HUES64 (cell line): Measurements from ENCODE around the gene SMARCA4.
"Not testable (repeated sequence)": the region's sequence is repeated elsewhere in the genome, so short reads cannot be mapped to it uniquely, and the experiment has no call there.

Experiments used
- H3K27ac ChIP-seq: 2 replicates; pipeline ENCODE4 v1.7.0; 2013; ENCODE audit warnings: low read depth, low read length, inconsistent platforms
- H3K27me3 ChIP-seq: 2 replicates; pipeline ENCODE4 v1.6.1; 2013; ENCODE audit warnings: mild to moderate bottlenecking, low read length; ENCODE audit not compliant: insufficient read depth
- H3K36me3 ChIP-seq: 2 replicates; pipeline ENCODE4 v1.6.1; 2013; ENCODE audit warnings: mild to moderate bottlenecking, low read length; ENCODE audit not compliant: insufficient read depth
- H3K4me1 ChIP-seq: 2 replicates; pipeline ENCODE4 v1.6.1; 2013; ENCODE audit warnings: mild to moderate bottlenecking, low read length, moderate library complexity; ENCODE audit not compliant: insufficient read depth
- H3K4me3 ChIP-seq: 2 replicates; pipeline ENCODE4 v1.5.1; 2013; ENCODE audit warnings: mild to moderate bottlenecking, low read length, moderate library complexity
- H3K9ac ChIP-seq: 2 replicates; pipeline ENCODE4 v1.6.1; 2013; ENCODE audit warnings: mild to moderate bottlenecking, low read depth, low read length
- H3K9me3 ChIP-seq: 2 replicates; pipeline ENCODE4 v1.6.1; 2013; ENCODE audit warnings: low read depth, low read length; ENCODE audit not compliant: insufficient read depth
- WGBS: fragments of 150-250, 120-280 bp; methylation state at CpG from one replicate; pipeline ENCODE4 v1.1.7; 2013; ENCODE audit warnings: missing lambda C conversion rate; 5-methylcytosine and 5-hydroxymethylcytosine counted together

The SMARCA4 gene

DNA sequence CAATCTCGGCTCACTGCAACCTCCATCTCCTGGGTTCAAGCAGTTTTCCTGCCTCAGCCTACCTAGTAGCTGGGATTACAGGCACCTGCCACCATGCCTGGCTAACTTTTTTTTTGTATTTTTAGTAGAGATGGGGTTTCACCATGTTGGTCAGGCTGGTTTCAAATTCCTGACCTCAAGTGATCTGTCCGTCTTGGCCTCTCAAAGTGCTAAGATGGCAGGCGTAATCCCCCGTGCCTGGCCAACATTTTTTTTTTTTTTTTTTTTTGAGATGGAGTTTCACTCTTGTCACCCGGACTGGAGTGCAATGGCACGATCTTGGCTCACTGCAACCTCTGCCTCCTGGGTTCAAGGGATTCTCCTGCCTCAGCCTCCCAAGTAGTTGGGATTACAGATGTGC is 31.3 kb downstream of the SMARCA4 start:
- H3K36me3 ChIP-seq = peaks cover 87% of the 10 kb centered on the region
- H3K9me3 ChIP-seq, H3K27ac ChIP-seq, H3K4me3 ChIP-seq, H3K4me1 ChIP-seq, H3K27me3 ChIP-seq, H3K9ac ChIP-seq: not testable (repeated sequence)
- 95% methylated on average over 6 of the region's 6 CpGs for WGBS

DNA sequence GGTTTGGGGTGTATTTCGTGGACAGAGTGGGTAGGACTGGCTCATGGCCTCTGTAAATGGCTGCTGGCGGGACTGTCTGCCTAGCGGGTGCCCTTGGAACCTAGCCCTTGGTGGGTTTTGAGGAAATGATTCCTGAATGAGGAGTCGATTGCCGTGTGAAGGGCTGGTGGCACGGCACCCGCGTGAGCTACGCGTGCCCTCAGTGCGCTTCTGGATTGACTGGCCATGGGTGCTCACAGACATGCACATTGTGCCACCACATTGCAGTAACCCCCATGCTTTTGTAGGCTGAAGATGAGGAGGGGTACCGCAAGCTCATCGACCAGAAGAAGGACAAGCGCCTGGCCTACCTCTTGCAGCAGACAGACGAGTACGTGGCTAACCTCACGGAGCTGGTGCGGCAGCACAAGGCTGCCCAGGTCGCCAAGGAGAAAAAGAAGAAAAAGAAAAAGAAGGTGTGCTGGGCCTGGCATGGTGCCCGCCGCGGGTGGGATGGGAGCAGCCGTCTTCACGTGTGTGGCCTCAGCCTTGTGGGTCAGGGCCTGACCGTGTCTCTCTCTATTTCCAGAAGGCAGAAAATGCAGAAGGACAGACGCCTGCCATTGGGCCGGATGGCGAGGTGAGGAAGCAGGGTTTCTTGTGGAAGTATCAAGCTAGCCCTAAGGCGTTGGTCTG is 35.2 kb downstream of the SMARCA4 start:
- no peak overlapping the region for H3K4me3 ChIP-seq
- H3K9me3 ChIP-seq = no peaks in the 10 kb centered on the region
- H3K4me1 ChIP-seq = no peaks in the 10 kb centered on the region
- no peak overlapping the region for H3K27ac ChIP-seq
- WGBS = 95% methylated on average over 29 of the region's 29 CpGs
- no peaks in the 10 kb centered on the region for H3K27me3 ChIP-seq
- peaks cover 88% of the 10 kb centered on the region for H3K36me3 ChIP-seq
- H3K9ac ChIP-seq = no peak overlapping the region

DNA sequence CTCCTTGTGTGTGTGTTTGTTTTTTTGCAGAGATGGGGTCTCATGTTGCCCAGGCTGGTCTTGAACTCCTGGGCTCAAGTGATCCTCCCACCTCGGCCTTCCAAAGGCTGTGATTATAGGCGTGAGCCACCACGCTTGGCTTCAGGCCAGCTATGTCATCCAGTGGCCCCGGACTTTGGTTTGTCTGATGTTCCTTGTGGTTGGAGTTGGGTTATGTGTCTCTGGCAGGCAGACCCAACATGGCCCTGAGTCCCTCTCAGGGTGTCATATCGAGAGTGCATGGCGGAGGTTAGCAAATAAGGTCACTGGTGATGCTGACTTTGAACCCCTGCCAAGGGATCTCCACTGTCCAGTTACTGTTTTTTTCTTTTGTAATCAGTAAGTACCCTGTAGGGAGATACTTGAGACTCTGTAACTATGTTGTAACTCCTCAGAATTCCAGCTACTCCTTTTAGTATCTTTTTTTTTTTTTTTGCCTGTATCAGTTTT is 37.3 kb downstream of the SMARCA4 start:
- Histone ChIP-seq H3K9me3 (no peaks in the 10 kb centered on the region), H3K4me3 (no peak overlapping the region), H3K27me3 (no peaks in the 10 kb centered on the region), H3K36me3 (peaks cover 94% of the 10 kb centered on the region), H3K27ac (no peak overlapping the region), H3K4me1 (no peaks in the 10 kb centered on the region), H3K9ac (no peak overlapping the region)
- WGBS = 96% methylated on average over 6 of the region's 6 CpGs

DNA sequence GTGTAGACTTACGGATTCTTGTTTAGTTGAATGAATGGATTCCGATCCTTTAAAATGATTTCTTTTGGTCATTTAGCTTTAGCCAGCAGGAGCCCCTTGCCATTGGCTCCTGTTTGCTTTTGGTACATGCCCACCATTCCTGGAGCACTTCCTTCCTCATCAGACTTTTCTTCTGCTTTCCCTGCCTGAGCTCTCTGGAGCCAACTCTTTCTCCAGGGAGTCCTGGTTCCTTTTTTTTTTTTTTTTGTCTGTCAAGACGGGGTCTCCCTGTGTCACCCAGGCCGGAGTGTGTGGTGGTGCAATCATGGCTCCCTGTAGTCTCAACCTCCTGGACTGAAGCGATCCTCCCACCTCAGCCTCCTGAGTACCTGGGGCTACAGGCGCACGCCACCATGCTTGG is 37.8 kb downstream of the SMARCA4 start:
- Histone ChIP-seq H3K9ac (no peak overlapping the region), H3K27ac (no peak overlapping the region), H3K4me1 (no peaks in the 10 kb centered on the region), H3K9me3 (no peaks in the 10 kb centered on the region), H3K27me3 (no peaks in the 10 kb centered on the region), H3K4me3 (no peak overlapping the region), H3K36me3 (peaks cover 95% of the 10 kb centered on the region)
- 96% methylated on average over 7 of the region's 7 CpGs for WGBS

DNA sequence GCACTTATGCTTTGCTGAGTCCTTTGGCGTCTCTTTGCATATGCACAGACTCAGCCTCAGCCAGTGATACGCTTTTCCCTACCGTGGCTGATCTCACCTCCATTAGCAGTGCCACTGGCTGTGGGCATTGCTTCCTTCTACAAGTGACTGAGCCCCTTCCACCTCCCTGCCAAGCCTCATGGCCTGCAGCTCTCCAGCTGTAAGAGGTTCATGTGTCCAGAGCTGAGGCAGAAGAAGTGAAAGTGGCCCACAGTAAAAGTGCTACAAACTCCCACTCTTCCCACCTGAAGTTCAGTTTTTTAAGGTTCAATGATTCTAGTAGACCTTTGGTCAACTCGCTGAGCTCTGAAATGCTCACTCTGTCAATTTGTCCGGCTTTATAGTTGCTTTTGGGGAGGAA is 44.7 kb downstream of the SMARCA4 start:
- Histone ChIP-seq H3K9me3 (no peaks in the 10 kb centered on the region), H3K9ac (no peak overlapping the region), H3K27me3 (no peaks in the 10 kb centered on the region), H3K4me3 (no peak overlapping the region), H3K4me1 (no peaks in the 10 kb centered on the region), H3K27ac (no peak overlapping the region), H3K36me3 (peaks cover 91% of the 10 kb centered on the region)
- WGBS = 83% methylated on average over 5 of the region's 5 CpGs

DNA sequence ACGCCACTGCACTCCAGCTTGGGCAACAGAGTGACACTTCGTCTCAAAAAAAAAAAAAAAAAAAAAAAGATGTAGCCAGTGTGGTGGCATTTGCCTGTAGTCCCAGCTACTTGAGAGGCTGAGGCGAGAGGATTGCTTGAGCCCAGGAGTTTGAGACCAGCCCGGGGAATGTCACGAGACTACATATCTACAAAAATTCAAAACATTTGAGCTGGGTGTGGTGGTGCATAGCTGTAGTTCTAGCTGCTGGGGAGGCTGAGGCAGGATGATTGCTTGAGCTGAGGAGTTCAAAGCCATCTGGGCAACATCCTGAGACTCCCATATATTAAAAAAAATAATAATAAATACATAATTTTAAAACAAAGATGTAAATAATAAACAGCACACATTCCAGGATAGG is 46.6 kb downstream of the SMARCA4 start:
- over 99% methylated on average over 5 of the region's 5 CpGs for WGBS
- H3K9ac ChIP-seq = no peak overlapping the region
- H3K9me3 ChIP-seq = no peaks in the 10 kb centered on the region
- no peaks in the 10 kb centered on the region for H3K27me3 ChIP-seq
- H3K27ac ChIP-seq = no peak overlapping the region
- H3K4me1 ChIP-seq = no peaks in the 10 kb centered on the region
- H3K36me3 ChIP-seq = peaks cover 92% of the 10 kb centered on the region
- no peak overlapping the region for H3K4me3 ChIP-seq

DNA sequence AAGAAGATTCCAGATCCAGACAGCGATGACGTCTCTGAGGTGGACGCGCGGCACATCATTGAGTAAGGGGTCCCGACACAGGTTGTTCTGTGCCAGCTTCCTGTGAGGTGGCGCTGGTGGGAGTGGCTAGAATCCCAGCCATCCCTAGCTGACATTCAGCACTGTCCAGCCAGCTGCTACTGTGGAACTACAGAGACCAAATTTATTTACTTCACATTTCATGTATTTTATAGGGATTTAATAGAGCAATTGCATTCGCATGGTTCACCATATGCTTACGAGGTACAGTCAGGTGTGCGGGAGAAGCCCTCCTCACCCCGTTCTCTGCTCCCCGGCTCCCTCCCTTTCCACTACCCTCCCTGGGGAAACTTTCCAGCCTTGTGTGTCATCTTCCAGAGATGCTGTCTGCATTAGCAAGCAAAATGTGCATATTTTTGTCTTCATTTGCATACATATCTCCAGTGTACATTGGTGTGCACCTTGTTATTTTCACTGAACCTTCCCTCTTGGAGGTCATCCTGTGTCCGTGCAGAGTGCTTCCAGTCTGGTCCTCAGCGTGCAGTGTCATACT is 47.2 kb downstream of the SMARCA4 start:
- H3K9me3 ChIP-seq = no peaks in the 10 kb centered on the region
- no peaks in the 10 kb centered on the region for H3K27me3 ChIP-seq
- no peak overlapping the region for H3K9ac ChIP-seq
- peaks cover 92% of the 10 kb centered on the region for H3K36me3 ChIP-seq
- no peak overlapping the region for H3K4me3 ChIP-seq
- no peak overlapping the region for H3K27ac ChIP-seq
- no peaks in the 10 kb centered on the region for H3K4me1 ChIP-seq
- 98% methylated on average over 14 of the region's 14 CpGs for WGBS

DNA sequence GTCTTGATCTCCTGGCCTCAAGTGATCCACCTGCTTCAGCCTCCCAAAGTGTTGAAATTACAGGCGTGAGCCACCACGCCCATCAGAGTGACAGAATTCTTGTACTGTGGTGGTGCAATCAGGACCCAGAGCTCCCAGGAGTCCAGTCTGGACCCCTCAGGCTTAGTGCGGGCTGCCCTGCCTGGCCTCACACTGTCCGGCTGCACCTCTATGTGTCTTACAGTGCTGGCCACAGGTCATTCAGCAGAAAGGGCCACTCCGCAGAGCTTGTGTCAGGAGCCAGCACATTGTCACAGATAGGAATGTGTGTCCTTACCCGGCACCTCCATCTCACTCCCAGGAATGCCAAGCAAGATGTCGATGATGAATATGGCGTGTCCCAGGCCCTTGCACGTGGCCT is 49.2 kb downstream of the SMARCA4 start:
- 97% methylated on average over 9 of the region's 9 CpGs for WGBS
- H3K9ac ChIP-seq = no peak overlapping the region
- H3K4me1 ChIP-seq = no peaks in the 10 kb centered on the region
- H3K27ac ChIP-seq = no peak overlapping the region
- H3K27me3 ChIP-seq = no peaks in the 10 kb centered on the region
- peaks cover 93% of the 10 kb centered on the region for H3K36me3 ChIP-seq
- H3K4me3 ChIP-seq = no peak overlapping the region
- H3K9me3 ChIP-seq = no peaks in the 10 kb centered on the region

DNA sequence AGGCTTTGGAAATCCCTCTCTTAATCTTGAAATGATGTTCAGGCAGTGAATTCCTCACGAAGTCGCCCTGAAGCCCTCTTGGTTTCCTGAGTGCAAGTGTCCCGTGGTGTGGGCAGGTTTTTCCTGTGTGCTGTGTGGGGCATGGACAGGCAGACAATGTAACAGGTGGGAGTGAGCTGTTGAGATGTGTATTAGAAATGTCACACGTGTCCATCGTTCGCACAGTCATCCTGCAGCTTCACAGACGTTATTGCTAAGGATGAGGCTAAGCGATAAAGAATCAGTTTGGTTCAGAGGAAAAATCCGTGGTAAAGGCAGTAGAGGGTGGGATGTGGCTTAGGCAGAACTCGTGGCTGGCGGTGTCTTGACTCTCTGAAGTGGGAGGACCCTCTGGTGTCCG is 51.7 kb downstream of the SMARCA4 start:
- no peaks in the 10 kb centered on the region for H3K4me1 ChIP-seq
- H3K9me3 ChIP-seq = no peaks in the 10 kb centered on the region
- H3K36me3 ChIP-seq = peaks cover 95% of the 10 kb centered on the region
- no peak overlapping the region for H3K27ac ChIP-seq
- H3K9ac ChIP-seq = no peak overlapping the region
- no peaks in the 10 kb centered on the region for H3K27me3 ChIP-seq
- no peak overlapping the region for H3K4me3 ChIP-seq
- WGBS = 97% methylated on average over 12 of the region's 12 CpGs

DNA sequence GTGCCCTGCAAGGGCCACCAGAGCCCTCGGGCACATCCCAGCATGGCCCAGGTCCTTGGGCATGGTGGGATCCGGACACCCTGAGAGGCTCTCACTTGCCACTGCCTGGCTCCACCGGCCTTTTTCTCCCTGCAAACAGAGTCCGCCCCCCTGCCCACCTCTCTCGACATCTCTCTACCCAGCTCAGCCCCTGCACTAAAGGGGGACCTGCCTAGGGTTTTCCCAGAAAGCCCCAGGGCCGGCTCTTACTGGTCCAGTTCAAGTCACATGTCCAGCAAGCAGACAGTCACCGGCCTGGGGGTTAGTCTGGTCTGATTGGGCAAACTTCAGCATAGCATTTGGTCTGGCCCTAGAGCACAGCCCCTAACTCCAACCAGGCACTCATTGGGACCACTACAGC is 52.9 kb downstream of the SMARCA4 start:
- no peaks in the 10 kb centered on the region for H3K4me1 ChIP-seq
- H3K27me3 ChIP-seq = no peaks in the 10 kb centered on the region
- 94% methylated on average over 7 of the region's 7 CpGs for WGBS
- H3K36me3 ChIP-seq = peaks cover 95% of the 10 kb centered on the region
- no peaks in the 10 kb centered on the region for H3K9me3 ChIP-seq
- no peak overlapping the region for H3K4me3 ChIP-seq
- no peak overlapping the region for H3K27ac ChIP-seq
- H3K9ac ChIP-seq = no peak overlapping the region

DNA sequence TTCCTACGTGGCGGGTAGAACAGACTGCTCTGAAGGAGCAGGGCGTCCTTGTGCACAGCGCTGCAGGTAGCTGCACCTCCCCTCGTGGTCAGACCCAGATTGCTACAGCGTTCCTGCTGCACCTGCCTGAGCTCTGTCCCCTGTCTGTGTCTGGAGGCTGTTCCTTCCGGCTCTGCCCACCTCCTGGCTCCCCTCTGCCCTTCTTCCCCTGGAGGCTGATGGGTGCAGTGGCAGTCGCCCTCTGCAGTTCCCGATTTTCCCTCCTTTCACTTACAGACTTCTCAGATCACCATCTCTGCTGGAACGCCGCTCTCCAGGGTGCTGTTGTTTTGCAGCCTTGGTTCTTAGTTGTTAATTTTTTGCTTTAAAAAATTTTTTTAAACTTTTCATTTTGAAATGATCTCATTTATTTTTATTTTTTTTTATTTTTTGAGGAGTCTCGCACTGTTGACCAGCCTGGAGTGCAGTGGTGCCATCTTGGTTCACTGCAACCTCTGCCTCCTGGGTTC is 53.6 kb downstream of the SMARCA4 start:
- Histone ChIP-seq H3K36me3 (peaks cover 96% of the 10 kb centered on the region), H3K4me3 (no peak overlapping the region)
- 92% methylated on average over 10 of the region's 12 CpGs for WGBS

More for the DNA sequence above, 53.6 kb downstream of the SMARCA4 start:
- Histone ChIP-seq H3K9ac (no peak overlapping the region), H3K4me1 (no peaks in the 10 kb centered on the region), H3K9me3 (no peaks in the 10 kb centered on the region), H3K27me3 (no peaks in the 10 kb centered on the region), H3K27ac (no peak overlapping the region)
